HG02938 (cell line): ENCODE data around the gene TIGD4.

ENCODE experiments used
- ATAC-seq: cut with Tn5 transposase; IDR thresholded peaks from one replicate; pipeline ENCODE4 v1.9.1; 2021; ENCODE audit warnings: mild to moderate bottlenecking, moderate library complexity; ENCODE audit not compliant: unreplicated experiment

TIGD4 gene

GRCh38 chr4:152779513-152780266 is at the start of gene TIGD4, which contains the start of gene ARFIP1:
TSS of gene TIGD4 (minus strand) at chr4:152779730. CDS start at chr4:152771004, 8,726 bp downstream.
TSS of gene ARFIP1 (plus strand) at chr4:152779954. CDS start at chr4:152829634, 49,680 bp downstream.
- ATAC-seq, result peak; percentile 91

- no peak for ATAC-seq
Observed at GRCh38 chr4:152828122-152828521, 48.6 kb upstream of the TIGD4 start.

GRCh38 chr4:152825336-152825735 is 45.8 kb upstream of the TIGD4 start:
- no peak for ATAC-seq

GRCh38 chr4:152824561-152824960 is 45.0 kb upstream of the TIGD4 start:
- ATAC-seq, result no peak

GRCh38 chr4:152822323-152822722 is 42.8 kb upstream of the TIGD4 start:
- ATAC-seq, result no peak

GRCh38 chr4:152820073-152820472 is 40.5 kb upstream of the TIGD4 start:
- no peak for ATAC-seq

GRCh38 chr4:152819026-152819645 is 39.6 kb upstream of the TIGD4 start:
- no peak for ATAC-seq

- ATAC-seq, result no peak
Observed at GRCh38 chr4:152817331-152817730, 37.8 kb upstream of the TIGD4 start.

GRCh38 chr4:152815078-152815477 is 35.5 kb upstream of the TIGD4 start:
- no peak for ATAC-seq

GRCh38 chr4:152810715-152811287 is 31.3 kb upstream of the TIGD4 start:
- ATAC-seq, result no peak

- no peak for ATAC-seq
Observed at GRCh38 chr4:152808670-152809069, 29.1 kb upstream of the TIGD4 start.

GRCh38 chr4:152807294-152807829 is 27.8 kb upstream of the TIGD4 start:
- ATAC-seq, result no peak

GRCh38 chr4:152806501-152807125 is 27.1 kb upstream of the TIGD4 start:
- ATAC-seq, result no peak

GRCh38 chr4:152805818-152806217 is 26.3 kb upstream of the TIGD4 start:
- ATAC-seq, result no peak

- no peak for ATAC-seq
Observed at GRCh38 chr4:152805071-152805650, 25.6 kb upstream of the TIGD4 start.

GRCh38 chr4:152803541-152803940 is 24.0 kb upstream of the TIGD4 start:
- ATAC-seq, result no peak

- ATAC-seq, result no peak
Observed at GRCh38 chr4:152795891-152796290, 16.4 kb upstream of the TIGD4 start.

- no peak for ATAC-seq
Observed at GRCh38 chr4:152786627-152787026, 7.1 kb upstream of the TIGD4 start.

- ATAC-seq, result peak; percentile 58
Observed at GRCh38 chr4:152785639-152786615, 6.4 kb upstream of the TIGD4 start.
